GM18873 (cell line): Measurements from ENCODE around the gene TBC1D22A.

Source experiments
- ATAC-seq: cut with Tn5 transposase; IDR thresholded peaks from one replicate; pipeline ENCODE4 v1.9.1; 2021; ENCODE audit warnings: mild to moderate bottlenecking, moderate library complexity, moderate number of reproducible peaks; ENCODE audit not compliant: unreplicated experiment, low FRiP score

Gene TBC1D22A

GRCh38 chr22:46945481-46945880 is 183.0 kb downstream of the TBC1D22A start:
- no peak for ATAC-seq

- ATAC-seq: no peak
These were observed 184.0 kb downstream of the TBC1D22A start for GRCh38 chr22:46946383-46946962.

GRCh38 chr22:46947516-46948257 is 185.2 kb downstream of the TBC1D22A start:
- no peak for ATAC-seq

GRCh38 chr22:46948411-46949144 is 186.1 kb downstream of the TBC1D22A start:
- no peak for ATAC-seq

- ATAC-seq: no peak
These were observed 188.9 kb downstream of the TBC1D22A start for GRCh38 chr22:46951350-46951749.

GRCh38 chr22:46951973-46952372 is 189.5 kb downstream of the TBC1D22A start:
- no peak for ATAC-seq

- no peak for ATAC-seq
These were observed 191.7 kb downstream of the TBC1D22A start for GRCh38 chr22:46953968-46954765.

- no peak for ATAC-seq
These were observed 192.3 kb downstream of the TBC1D22A start for GRCh38 chr22:46954781-46955180.

GRCh38 chr22:46956498-46957215 is 194.2 kb downstream of the TBC1D22A start:
- no peak for ATAC-seq

GRCh38 chr22:46957521-46957920 is 195.1 kb downstream of the TBC1D22A start:
- ATAC-seq: no peak

- ATAC-seq: no peak
These were observed 195.7 kb downstream of the TBC1D22A start for GRCh38 chr22:46958191-46958590.

GRCh38 chr22:46958658-46959057 is 196.2 kb downstream of the TBC1D22A start:
- no peak for ATAC-seq

- ATAC-seq: no peak
These were observed 196.9 kb downstream of the TBC1D22A start for GRCh38 chr22:46959369-46959768.

GRCh38 chr22:46961591-46962295 is 199.3 kb downstream of the TBC1D22A start:
- ATAC-seq: no peak

- no peak for ATAC-seq
These were observed 200.0 kb downstream of the TBC1D22A start for GRCh38 chr22:46962406-46962805.

GRCh38 chr22:46963672-46964545 is 201.5 kb downstream of the TBC1D22A start:
- ATAC-seq: no peak

GRCh38 chr22:46964773-46965550 is 202.5 kb downstream of the TBC1D22A start:
- ATAC-seq: no peak
